HG03565 (cell line): ENCODE data around the gene PRKAR1A.
"Not testable (repeated sequence)": the region's sequence is repeated elsewhere in the genome, so short reads cannot be mapped to it uniquely, and the experiment has no call there.

Source experiments
- ATAC-seq: cut with Tn5 transposase; IDR thresholded peaks from one replicate; pipeline ENCODE4 v1.9.1; 2021; ENCODE audit warnings: mild to moderate bottlenecking, moderate library complexity; ENCODE audit not compliant: unreplicated experiment

PRKAR1A gene

DNA sequence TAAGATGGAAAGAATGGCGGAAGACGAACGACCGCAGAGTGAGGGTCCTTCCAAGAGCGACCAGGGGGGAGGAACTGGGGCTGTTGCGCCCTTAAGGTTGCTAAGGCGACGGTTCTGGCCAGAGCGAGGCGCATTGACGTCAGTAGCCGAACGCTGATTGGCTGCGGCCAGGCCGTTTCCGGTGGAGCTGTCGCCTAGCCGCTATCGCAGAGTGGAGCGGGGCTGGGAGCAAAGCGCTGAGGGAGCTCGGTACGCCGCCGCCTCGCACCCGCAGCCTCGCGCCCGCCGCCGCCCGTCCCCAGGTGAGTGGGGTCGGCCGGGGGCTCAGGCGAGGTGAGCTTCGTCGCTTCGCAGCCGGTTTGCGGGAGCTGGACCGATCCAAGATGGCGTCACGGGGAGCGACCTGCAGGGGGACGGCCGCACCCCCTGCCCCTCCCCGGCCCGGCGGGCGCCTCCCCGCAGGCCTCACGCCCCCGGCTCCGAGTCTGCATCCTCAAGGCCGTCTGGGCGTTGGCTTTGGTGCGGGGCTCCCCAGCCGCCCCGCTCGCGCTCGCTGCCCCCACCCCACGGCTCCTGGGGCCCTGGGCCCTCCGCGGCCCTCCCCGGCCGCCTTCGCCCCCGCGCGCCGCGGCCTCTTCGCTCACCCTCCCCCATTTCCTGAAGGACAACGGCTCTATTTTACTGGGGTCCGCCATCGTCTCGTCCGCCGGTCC is at the start of gene PRKAR1A:
Gene PRKAR1A (plus strand): TSS at position 184 of the 713 bp plus-strand sequence. CDS start 2,970 bp downstream, outside the sequence.
- ATAC-seq = peak; percentile 87

DNA sequence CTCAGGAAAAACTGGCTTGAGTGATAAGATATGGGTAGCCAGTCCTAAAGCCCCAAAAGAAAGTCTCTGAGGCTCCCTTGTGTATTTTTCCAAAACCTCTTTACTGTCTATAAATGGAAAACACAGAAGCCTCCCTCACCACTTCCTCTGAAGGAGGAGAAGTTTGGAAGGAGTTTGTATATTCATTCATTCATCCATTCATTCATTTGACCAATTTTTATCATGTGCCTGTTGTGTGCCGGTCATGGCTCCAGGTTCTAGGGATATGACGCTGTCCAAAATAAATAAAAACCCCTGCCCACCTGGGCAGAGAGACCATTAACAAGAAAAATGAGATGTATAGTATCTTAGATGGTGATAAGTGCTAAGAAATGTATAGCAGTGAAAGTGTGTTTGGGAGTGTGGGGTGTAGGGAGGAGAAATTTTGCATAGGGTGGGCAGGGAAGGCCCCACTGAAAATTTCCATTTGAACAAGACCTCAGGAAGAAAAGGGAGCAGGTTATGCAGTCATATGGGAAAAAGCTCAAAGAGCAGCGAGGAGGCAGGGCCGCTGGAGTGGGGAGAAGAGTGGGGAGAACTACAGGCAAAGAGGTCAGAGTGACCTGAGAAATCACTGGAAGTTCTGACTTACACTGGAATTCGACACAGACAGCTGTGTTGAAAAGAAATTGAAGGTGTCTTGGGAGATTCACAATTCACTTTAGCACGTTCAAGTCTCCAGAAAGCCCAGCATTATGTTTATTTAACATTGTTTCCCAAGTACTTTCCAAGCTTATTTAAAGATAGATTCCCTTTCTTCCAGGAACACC is 48.8 kb upstream of the PRKAR1A start:
- no peak for ATAC-seq

DNA sequence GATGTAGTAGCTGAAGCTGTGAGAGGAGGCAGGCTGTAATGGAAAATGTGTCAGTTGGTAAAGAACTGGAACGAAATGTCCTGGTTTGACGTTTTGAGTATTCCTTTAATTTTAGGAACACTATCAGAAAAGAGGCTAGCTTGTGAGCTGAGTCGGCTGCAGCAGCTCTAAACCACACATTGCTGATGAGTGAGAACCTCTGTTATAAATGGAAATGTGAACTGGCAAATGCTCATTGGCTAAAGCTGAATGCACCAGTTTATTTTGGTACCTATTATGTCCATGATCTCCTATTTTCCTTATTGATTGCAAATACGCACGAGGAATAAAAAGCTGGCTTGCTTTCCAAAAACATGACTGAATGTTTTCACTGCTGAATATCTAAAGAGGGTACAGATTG is 43.9 kb upstream of the PRKAR1A start:
- no peak for ATAC-seq

DNA sequence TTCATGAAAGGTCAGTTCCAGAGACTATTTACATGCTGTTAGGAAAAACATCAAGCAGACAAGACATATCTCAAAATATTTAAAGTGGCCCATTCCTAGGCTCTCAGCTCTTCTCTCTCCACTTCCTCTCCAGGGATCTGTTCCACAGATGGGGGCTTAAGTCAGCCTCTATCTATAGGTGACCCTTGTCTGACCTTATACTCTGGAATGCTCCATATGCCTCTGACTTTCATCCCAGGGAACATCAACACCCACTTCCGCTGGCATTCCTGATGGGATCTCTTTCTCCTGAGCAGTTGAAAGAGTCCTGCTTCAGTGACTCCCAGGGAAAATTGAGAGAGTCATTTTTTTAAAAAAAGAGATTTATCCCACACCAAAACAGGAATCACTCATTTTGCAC is 43.4 kb upstream of the PRKAR1A start:
- ATAC-seq = no peak

DNA sequence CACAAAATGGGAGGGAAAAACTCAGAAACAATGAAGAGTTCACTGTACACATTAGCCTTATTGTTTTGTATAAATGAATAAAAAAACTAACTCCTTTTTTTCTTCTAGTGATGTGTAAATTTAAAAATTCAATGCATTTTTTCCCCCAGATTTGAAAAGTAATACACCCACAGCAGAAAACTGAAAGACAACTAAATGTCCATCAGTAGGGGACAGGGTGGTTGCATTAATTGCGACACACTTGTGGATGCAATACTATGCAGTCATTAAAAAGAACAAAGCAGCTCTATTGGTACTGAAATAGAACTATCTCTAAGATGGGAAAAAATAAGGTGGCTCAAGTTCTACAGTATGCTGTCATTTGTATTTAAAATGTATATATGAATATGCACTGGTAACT is 41.3 kb upstream of the PRKAR1A start:
- no peak for ATAC-seq

DNA sequence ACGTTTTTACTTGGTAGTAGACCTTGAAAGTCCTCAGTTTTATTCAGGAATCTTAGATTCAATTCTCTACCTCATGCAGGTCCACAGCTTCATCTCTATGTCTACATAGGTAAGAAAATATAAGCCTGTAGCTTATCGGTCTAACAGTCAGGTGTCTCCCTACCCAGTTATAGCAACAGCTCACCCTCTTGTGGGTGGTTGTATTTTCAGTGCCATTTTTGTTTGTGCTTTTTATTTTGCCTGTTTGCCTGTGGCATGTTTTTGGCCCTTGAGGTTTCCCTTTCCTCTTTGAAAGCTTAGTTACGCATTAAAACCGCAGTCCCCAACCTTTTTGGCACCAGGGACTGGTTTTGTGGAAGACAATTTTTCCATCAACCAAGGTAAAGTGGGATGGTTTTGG is 31.3 kb upstream of the PRKAR1A start:
- no peak for ATAC-seq

DNA sequence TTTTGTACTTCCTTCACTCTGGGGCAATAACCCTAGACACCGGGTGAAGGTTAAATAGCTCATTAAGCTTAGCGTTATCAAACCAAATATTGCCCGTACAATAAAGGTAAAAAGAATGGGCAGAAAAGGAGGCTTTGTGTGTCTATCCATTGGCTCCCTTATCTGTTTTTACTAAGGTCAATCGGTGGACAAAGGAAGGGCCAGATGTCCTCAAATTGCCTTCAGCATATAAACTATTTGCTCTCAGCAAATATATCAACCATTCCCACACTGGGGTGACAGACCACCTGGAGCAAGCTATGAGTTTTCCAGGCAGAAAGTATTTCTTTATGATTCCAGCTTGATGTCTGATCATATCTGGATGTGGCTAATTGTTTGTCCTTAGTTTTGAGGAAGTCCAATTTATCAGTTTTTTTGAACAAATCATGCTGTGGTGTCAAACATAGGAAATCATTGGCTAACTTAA is 29.6 kb upstream of the PRKAR1A start:
- ATAC-seq = no peak

DNA sequence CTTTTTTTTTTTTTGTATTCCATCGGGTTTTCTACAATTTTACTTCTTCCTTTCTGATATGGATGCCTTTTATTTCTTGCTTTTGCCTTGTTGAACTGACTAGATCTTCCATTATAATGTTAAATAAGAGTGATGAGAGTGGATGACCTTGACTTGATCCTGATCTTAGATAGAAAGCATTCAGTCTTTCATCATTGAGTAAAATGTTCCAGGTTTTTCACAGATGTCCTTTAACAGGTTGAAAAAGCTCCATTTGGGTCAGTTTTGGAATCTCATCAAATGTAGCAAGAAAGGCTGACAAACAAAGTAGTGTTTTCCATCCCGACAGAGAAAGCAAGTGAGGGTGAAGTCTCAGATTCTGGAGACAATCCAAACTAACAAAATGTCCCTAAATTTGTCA is 27.8 kb upstream of the PRKAR1A start:
- no peak for ATAC-seq

DNA sequence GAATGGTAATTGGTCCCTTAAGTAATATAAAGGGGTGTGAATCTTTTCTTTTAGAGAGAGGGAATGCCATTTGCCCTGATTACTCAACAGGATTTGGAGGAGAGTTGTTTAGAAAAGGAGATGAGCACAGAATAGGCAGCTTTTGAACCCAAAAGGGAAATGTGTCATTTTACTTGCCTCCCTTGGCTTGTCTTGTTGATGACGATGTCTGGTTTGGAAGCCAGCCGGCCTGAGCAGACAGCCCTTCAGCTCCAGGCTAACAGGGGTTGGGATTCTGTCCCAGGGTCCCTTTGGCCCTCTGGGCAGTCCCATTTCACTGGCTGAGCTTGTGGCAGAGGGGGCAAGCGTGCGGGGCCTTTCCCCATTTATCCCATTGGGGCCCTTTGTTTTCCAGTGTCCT is 22.3 kb upstream of the PRKAR1A start:
- ATAC-seq = no peak

DNA sequence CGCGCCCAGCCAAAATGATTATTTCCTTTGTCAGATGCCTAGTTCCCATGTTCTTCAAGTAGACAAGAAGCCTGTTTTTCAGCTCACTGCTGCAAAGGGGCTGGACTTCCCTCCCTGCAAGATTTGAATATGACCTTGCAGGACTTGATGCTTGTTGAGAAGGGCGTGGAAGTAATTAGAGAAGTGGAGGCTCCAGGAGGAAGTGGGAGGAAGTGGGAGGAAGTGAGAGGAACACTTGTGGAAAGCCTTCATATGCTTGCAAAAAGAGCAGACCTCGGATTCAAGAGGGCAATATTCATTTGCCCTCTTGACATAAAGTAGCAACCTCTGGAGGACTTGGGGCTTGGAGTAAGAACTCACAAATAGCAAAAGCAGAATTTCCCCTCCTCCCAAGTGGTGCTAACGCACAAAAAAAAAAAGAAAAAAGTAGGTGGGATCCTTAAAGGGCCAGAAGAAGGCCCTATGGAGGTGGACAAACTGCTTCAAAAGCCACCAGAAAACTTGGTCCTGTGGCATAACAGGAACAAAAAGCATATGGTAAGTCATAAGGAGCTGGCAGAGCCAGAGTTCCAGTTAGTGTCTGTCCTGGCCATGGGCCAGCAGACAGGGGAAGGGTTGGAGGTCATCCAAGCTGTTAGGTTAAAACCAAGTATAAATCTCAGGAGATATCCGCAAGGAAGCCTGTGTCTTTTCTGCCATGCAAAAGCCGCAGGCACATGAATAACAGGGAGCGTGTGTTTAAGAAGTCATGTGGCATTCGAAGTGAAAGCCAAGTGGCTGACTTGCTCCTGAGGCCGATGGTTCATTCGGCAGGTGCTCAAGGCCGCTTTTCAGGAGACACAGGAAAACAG is 20.6 kb upstream of the PRKAR1A start:
- ATAC-seq = no peak

DNA sequence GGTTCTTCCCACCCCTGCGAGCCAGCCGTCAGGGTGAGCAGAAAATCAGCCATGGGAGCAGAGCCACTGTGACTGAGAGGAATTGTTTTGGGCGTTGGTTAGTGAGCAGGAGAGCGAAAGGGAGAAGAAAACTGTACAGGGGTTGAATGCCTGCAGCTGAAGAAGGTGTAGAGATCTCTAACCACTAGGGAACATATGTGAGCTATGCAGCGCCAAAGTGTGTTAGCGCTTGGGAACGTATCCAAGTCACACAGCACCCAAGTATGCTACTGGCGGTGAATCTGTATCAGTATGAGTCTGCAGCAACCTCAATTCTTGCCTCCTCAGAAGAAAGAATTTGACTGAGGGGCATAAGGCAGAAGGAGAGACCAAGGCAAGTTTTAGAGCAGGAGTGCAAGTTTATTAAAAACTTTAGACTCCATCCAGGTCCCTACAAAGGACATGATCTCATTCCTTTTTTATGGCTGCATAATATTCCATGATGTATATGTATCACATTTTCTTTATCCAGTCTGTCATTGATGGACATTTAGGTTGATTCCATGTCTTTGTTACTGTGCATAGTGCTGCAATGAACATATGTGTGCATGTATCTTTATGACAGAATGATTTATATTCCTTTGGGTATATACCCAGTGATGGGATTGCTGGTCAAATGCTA is 19.7 kb upstream of the PRKAR1A start:
- not testable (repeated sequence) for ATAC-seq

DNA sequence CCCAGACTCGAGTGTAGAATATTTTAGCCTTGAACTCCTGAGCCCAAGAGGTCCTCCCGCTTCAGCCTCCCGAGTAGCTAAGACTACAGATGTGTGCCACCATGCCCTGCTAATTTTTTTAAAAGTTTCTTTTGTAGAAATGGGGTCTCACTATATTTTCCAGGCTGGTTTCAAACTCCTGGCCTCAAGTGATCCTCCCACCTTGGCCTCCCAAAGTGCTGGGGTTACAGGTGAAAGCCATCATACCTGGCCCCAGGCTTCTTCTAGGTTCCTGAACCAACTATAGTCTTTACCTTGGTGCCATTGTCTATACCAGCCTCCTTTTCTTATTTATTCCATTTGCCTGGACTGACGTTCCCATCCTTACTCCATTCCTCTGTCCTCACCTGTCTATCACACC is 17.1 kb upstream of the PRKAR1A start:
- ATAC-seq = no peak

DNA sequence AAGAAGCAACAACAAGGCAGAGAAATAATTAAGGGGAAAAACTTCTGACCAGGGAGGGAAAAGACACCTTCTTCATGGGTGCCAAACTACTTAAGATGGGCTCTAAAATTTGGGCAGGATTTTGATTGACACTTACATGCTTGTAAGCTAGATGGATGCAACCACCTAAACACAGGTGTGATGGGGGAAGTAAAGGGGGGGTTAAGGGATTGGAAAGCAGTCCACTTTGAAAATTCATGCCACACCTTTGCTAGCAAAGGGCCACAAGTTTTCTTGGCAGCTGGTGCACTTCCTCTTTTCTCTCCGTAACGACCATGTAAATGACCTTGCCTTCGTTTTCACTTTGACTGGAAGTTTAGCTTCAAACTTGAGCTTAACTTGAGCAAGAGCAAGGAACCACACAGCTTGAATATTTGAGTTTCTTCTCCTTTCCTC is 14.3 kb upstream of the PRKAR1A start:
- ATAC-seq = peak; percentile 90

GRCh38 chr17:68498479-68499326 is 13.5 kb upstream of the PRKAR1A start:
- ATAC-seq = no peak

GRCh38 chr17:68499587-68499986 is 12.6 kb upstream of the PRKAR1A start:
- no peak for ATAC-seq

GRCh38 chr17:68501074-68501473 is 11.2 kb upstream of the PRKAR1A start:
- ATAC-seq = no peak

DNA sequence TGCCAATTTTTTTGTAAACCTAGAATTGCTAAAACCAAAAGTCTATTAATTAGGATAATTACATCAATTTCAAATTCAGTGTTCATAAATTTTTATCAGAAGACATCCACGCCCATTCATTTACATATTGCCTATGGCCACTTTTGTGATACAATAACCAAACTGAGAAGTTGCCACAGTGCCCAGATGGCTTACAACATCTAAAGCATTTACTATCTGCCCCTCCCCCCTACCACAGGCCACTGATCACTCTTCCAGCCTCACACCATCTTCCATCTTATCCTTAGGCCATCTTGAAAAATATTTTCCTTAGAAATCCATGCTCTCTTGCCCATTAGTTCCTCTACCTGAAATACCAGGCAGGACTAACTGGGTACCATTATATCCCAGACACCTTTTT is 6.3 kb upstream of the PRKAR1A start:
- no peak for ATAC-seq

- no peak for ATAC-seq
Measured at GRCh38 chr17:68507576-68507975, 4.7 kb upstream of the PRKAR1A start.

- no peak for ATAC-seq
Measured at GRCh38 chr17:68509141-68510057, 2.8 kb upstream of the PRKAR1A start.
